Measurements from ENCODE around the gene PNLIPRP2.
A peak's percentile ranks its signal among the peaks of the same experiment; 100 is the strongest.

PNLIPRP2 gene

DNA sequence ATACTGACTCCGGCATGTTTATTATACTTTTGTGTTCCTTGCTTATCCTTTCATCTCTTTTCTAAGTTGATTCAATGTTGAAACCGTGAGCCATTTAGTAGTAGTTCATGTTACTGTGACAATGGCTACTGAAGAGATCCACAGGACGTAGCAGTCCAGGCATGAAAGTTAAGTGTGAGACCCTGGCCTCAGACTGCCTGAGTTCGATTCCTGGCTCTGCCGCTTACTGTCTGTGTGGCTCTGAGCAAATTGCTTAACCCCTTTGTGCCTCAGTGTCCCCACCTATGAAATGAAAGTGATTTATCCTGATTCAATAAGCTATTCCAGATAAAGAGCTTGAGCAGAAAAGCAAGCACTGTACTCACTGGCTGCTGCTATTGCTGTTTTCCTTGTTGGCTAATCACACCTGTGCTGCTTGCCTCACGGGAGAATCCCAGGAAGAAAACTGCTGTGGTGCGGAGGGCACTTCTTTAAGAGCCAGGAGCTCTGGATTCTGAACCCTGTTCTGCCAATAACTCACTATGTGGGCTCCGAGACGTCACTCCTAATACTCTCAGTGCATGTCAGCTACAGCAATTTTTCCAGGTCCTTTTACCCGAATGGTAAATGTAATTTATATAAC, 38.4 kb downstream of the PNLIPRP2 start:
- H3K9ac ChIP-seq (ENCODE audit: low read length), result no peak overlapping the region
- peaks cover 5% of the 10 kb centered on the region for H3K36me3 ChIP-seq (ENCODE audit: control insufficient read depth, low read depth, low read length)
- H3K27ac ChIP-seq (ENCODE audit: low read length), result no peak overlapping the region
- H3K27me3 ChIP-seq (ENCODE audit: control insufficient read depth, insufficient read depth, low read length), result no peaks in the 10 kb centered on the region
- H3K4me3 ChIP-seq (ENCODE audit: low read length), result no peak overlapping the region
- H3K4me1 ChIP-seq (ENCODE audit: control insufficient read depth, low read depth, low read length), result no peaks in the 10 kb centered on the region
- no peaks in the 10 kb centered on the region for H3K9me3 ChIP-seq (ENCODE audit: control insufficient read depth, low read depth, low read length)

- no peak overlapping the region for H3K9ac ChIP-seq (ENCODE audit: low read length)
These were observed 40.1 kb downstream of the PNLIPRP2 start for GRCh38 chr10:116660860-116661259.

GRCh38 chr10:116663342-116663741, 42.6 kb downstream of the PNLIPRP2 start:
- Histone ChIP-seq H3K4me3 (ENCODE audit: low read length) (no peak overlapping the region), H3K9ac (ENCODE audit: low read length) (no peak overlapping the region), H3K27ac (ENCODE audit: low read length) (no peak overlapping the region), H3K9me3 (ENCODE audit: control insufficient read depth, low read depth, low read length) (no peaks in the 10 kb centered on the region), H3K36me3 (ENCODE audit: control insufficient read depth, low read depth, low read length) (peaks cover 8% of the 10 kb centered on the region), H3K27me3 (ENCODE audit: control insufficient read depth, insufficient read depth, low read length) (no peaks in the 10 kb centered on the region), H3K4me1 (ENCODE audit: control insufficient read depth, low read depth, low read length) (no peaks in the 10 kb centered on the region)

More at GRCh38 chr10:116660860-116661259, 40.1 kb downstream of the PNLIPRP2 start:
- no peaks in the 10 kb centered on the region for H3K27me3 ChIP-seq (ENCODE audit: control insufficient read depth, insufficient read depth, low read length)
- no peaks in the 10 kb centered on the region for H3K9me3 ChIP-seq (ENCODE audit: control insufficient read depth, low read depth, low read length)
- no peaks in the 10 kb centered on the region for H3K4me1 ChIP-seq (ENCODE audit: control insufficient read depth, low read depth, low read length)
- peaks cover 5% of the 10 kb centered on the region for H3K36me3 ChIP-seq (ENCODE audit: control insufficient read depth, low read depth, low read length)
- no peak overlapping the region for H3K27ac ChIP-seq (ENCODE audit: low read length)
- no peak overlapping the region for H3K4me3 ChIP-seq (ENCODE audit: low read length)

- Histone ChIP-seq H3K9ac (ENCODE audit: low read length) (no peak overlapping the region), H3K27me3 (ENCODE audit: control insufficient read depth, insufficient read depth, low read length) (no peaks in the 10 kb centered on the region), H3K4me1 (ENCODE audit: control insufficient read depth, low read depth, low read length) (peaks cover 7% of the 10 kb centered on the region), H3K36me3 (ENCODE audit: control insufficient read depth, low read depth, low read length) (peaks cover 8% of the 10 kb centered on the region), H3K27ac (ENCODE audit: low read length) (no peak overlapping the region), H3K4me3 (ENCODE audit: low read length) (no peak overlapping the region), H3K9me3 (ENCODE audit: control insufficient read depth, low read depth, low read length) (no peaks in the 10 kb centered on the region)
These were observed 43.9 kb downstream of the PNLIPRP2 start for GRCh38 chr10:116664631-116665030.

- Histone ChIP-seq H3K27ac (ENCODE audit: low read length) (no peak overlapping the region), H3K9ac (ENCODE audit: low read length) (no peak overlapping the region), H3K27me3 (ENCODE audit: control insufficient read depth, insufficient read depth, low read length) (no peaks in the 10 kb centered on the region), H3K4me1 (ENCODE audit: control insufficient read depth, low read depth, low read length) (peaks cover 11% of the 10 kb centered on the region), H3K36me3 (ENCODE audit: control insufficient read depth, low read depth, low read length) (peaks cover 8% of the 10 kb centered on the region), H3K4me3 (ENCODE audit: low read length) (no peak overlapping the region), H3K9me3 (ENCODE audit: control insufficient read depth, low read depth, low read length) (no peaks in the 10 kb centered on the region)
These were observed 44.9 kb downstream of the PNLIPRP2 start for GRCh38 chr10:116665541-116666125.

DNA sequence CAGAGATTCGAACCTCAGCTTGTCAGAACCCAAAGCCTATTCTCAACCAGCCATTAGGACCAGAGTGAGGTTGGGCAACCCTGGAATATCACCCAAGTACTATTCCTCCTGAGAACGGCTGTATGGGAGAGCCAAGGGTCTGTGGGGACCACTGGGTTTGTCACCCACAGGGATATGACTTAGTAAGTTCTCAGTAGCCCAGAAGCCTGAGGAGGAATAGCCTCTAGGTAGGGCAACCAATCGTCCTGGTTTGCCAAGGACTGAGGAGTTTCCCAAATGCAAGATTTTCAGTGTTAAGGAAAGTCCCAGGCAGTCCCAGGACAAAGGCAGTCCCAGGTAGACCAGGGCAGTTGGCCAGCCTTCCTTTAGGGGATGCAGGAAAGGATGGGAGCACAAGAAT, 46.7 kb downstream of the PNLIPRP2 start:
- Histone ChIP-seq H3K36me3 (ENCODE audit: control insufficient read depth, low read depth, low read length) (peaks cover 8% of the 10 kb centered on the region), H3K27ac (ENCODE audit: low read length) (no peak overlapping the region), H3K4me3 (ENCODE audit: low read length) (no peak overlapping the region), H3K9me3 (ENCODE audit: control insufficient read depth, low read depth, low read length) (no peaks in the 10 kb centered on the region), H3K4me1 (ENCODE audit: control insufficient read depth, low read depth, low read length) (peaks cover 21% of the 10 kb centered on the region), H3K27me3 (ENCODE audit: control insufficient read depth, insufficient read depth, low read length) (no peaks in the 10 kb centered on the region), H3K9ac (ENCODE audit: low read length) (no peak overlapping the region)

GRCh38 chr10:116668018-116668417, 47.3 kb downstream of the PNLIPRP2 start:
- H3K27ac ChIP-seq (ENCODE audit: low read length), result no peak overlapping the region
- H3K4me1 ChIP-seq (ENCODE audit: control insufficient read depth, low read depth, low read length), result peaks cover 21% of the 10 kb centered on the region
- no peaks in the 10 kb centered on the region for H3K9me3 ChIP-seq (ENCODE audit: control insufficient read depth, low read depth, low read length)
- peaks cover 8% of the 10 kb centered on the region for H3K36me3 ChIP-seq (ENCODE audit: control insufficient read depth, low read depth, low read length)
- no peak overlapping the region for H3K4me3 ChIP-seq (ENCODE audit: low read length)
- H3K9ac ChIP-seq (ENCODE audit: low read length), result no peak overlapping the region
- H3K27me3 ChIP-seq (ENCODE audit: control insufficient read depth, insufficient read depth, low read length), result no peaks in the 10 kb centered on the region

GRCh38 chr10:116668446-116668845, 47.7 kb downstream of the PNLIPRP2 start:
- no peaks in the 10 kb centered on the region for H3K9me3 ChIP-seq (ENCODE audit: control insufficient read depth, low read depth, low read length)
- no peaks in the 10 kb centered on the region for H3K27me3 ChIP-seq (ENCODE audit: control insufficient read depth, insufficient read depth, low read length)
- H3K27ac ChIP-seq (ENCODE audit: low read length), result no peak overlapping the region
- peaks cover 8% of the 10 kb centered on the region for H3K36me3 ChIP-seq (ENCODE audit: control insufficient read depth, low read depth, low read length)
- no peak overlapping the region for H3K4me3 ChIP-seq (ENCODE audit: low read length)
- peaks cover 21% of the 10 kb centered on the region for H3K4me1 ChIP-seq (ENCODE audit: control insufficient read depth, low read depth, low read length)
- no peak overlapping the region for H3K9ac ChIP-seq (ENCODE audit: low read length)

DNA sequence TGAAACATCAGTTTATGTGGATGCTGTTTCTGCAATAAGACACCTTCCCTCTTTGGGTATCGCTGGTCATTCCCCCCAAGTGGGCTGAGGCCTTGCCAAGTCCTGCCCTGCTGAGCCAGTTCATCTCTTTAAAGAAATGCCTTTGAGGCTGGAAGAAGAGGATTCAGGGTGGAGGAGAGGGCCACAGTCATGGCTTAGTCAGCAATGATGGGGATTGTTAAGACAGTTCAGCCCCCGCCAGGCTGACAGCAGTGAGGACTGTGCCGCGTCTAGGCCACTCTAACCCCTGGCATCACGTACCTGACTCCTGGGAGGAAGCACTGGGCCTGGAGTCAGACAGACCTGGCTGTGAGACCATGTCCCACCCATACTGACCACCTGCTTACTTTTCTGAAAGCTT, 48.3 kb downstream of the PNLIPRP2 start:
- H3K9me3 ChIP-seq (ENCODE audit: control insufficient read depth, low read depth, low read length), result no peaks in the 10 kb centered on the region
- peaks cover 3% of the 10 kb centered on the region for H3K36me3 ChIP-seq (ENCODE audit: control insufficient read depth, low read depth, low read length)
- H3K4me3 ChIP-seq (ENCODE audit: low read length), result peak overlapping the region; percentile 63
- H3K4me1 ChIP-seq (ENCODE audit: control insufficient read depth, low read depth, low read length), result peaks cover 21% of the 10 kb centered on the region
- H3K27ac ChIP-seq (ENCODE audit: low read length), result no peak overlapping the region
- no peaks in the 10 kb centered on the region for H3K27me3 ChIP-seq (ENCODE audit: control insufficient read depth, insufficient read depth, low read length)
- H3K9ac ChIP-seq (ENCODE audit: low read length), result peak overlapping the region; percentile 77

- Histone ChIP-seq H3K27me3 (ENCODE audit: control insufficient read depth, insufficient read depth, low read length) (no peaks in the 10 kb centered on the region), H3K4me3 (ENCODE audit: low read length) (peak overlapping the region; percentile 63), H3K36me3 (ENCODE audit: control insufficient read depth, low read depth, low read length) (peaks cover 3% of the 10 kb centered on the region), H3K9ac (ENCODE audit: low read length) (peak overlapping the region; percentile 77), H3K27ac (ENCODE audit: low read length) (peak overlapping the region; percentile 61), H3K4me1 (ENCODE audit: control insufficient read depth, low read depth, low read length) (peaks cover 21% of the 10 kb centered on the region), H3K9me3 (ENCODE audit: control insufficient read depth, low read depth, low read length) (no peaks in the 10 kb centered on the region)
These were observed 49.3 kb downstream of the PNLIPRP2 start for GRCh38 chr10:116669832-116670644.

GRCh38 chr10:116670706-116671105, 50.0 kb downstream of the PNLIPRP2 start:
- peaks cover 3% of the 10 kb centered on the region for H3K36me3 ChIP-seq (ENCODE audit: control insufficient read depth, low read depth, low read length)
- peak overlapping the region; percentile 12 for H3K9ac ChIP-seq (ENCODE audit: low read length)
- H3K4me1 ChIP-seq (ENCODE audit: control insufficient read depth, low read depth, low read length), result peaks cover 21% of the 10 kb centered on the region
- H3K27me3 ChIP-seq (ENCODE audit: control insufficient read depth, insufficient read depth, low read length), result no peaks in the 10 kb centered on the region
- H3K9me3 ChIP-seq (ENCODE audit: control insufficient read depth, low read depth, low read length), result no peaks in the 10 kb centered on the region
- no peak overlapping the region for H3K27ac ChIP-seq (ENCODE audit: low read length)
- peak overlapping the region; percentile 63 for H3K4me3 ChIP-seq (ENCODE audit: low read length)

Measured in iPS-18a (cell line).